GM19372 (cell line): ENCODE results near the gene CLDN1.
"Not testable (repeated sequence)": the region's sequence is repeated elsewhere in the genome, so short reads cannot be mapped to it uniquely, and the experiment has no call there.

Source experiments
- ATAC-seq: cut with Tn5 transposase; IDR thresholded peaks from one replicate; pipeline ENCODE4 v1.9.1; 2021; ENCODE audit warnings: mild to moderate bottlenecking, low read depth, moderate library complexity; ENCODE audit not compliant: unreplicated experiment

CLDN1 gene

GRCh38 chr3:190301591-190301990 lies 20.7 kb downstream of the CLDN1 start:
- ATAC-seq, result no peak

DNA sequence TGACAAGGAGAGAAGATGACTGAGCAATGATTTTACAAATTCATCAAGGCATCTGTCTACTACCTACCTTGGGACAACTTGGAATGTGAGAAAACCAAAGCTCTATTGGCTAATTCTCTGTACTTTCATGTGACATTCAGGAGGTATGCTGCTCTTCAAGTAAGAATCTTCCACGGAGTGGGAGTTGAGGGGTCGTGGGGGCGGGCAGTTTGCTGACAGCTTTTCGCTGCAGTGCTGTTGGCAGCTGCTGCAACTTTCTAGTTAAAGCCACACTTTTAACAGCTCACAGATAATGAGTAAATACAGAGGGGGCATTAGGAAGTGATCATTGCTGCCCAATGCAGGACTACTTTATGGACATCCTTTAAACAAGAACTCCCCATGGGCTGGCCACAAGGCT lies 22.3 kb downstream of the CLDN1 start:
- no peak for ATAC-seq

DNA sequence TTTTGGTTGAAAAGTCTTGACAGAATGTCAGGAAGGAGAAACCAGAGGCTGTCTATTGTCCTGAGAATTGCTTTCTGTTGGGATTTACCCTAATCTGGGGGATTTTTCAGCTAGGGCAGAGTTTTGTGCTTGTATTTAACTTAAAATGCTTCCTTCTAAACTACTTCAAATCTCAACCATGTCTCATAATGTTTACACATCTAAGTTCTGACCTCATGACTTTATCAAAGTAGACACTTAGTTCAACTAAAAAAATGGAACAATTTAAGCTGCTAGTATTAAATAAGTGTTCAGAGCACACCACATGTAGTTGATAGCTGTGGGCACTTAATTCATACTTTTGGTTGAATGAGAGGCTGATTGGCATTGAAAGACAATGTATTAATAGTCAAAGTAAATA lies 28.2 kb downstream of the CLDN1 start:
- ATAC-seq, result no peak

GRCh38 chr3:190293621-190294020 lies 28.6 kb downstream of the CLDN1 start:
- no peak for ATAC-seq

DNA sequence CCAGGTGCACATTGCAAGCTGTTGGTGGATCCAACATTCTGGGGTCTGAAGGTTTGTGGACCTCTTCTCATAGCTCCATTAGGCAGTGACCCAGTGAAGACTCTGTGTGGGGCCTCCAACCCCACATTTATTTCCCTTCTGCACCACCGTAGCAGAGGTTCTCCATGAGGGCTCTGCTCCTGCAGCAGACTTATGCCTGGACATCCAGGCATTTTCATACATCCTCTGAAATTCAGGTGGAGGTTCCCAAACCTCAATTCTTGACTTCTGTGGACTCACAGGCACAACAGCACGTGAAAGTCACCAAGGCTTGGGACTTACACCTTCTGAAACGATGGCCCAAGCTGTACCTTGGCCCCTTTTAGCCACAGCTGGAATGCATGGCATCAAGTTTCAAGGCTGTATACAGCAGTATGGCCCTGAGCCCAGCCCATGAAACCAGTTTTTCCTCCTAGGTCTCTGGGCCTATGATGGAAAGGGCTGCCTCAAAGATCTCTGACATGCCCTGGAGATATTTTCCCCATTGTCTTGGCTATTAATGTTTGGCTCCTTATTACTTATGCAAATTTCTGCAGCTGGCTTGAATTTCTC lies 30.2 kb downstream of the CLDN1 start:
- ATAC-seq, result no peak

- ATAC-seq, result no peak
Measured at GRCh38 chr3:190289989-190290388, 32.3 kb downstream of the CLDN1 start.

DNA sequence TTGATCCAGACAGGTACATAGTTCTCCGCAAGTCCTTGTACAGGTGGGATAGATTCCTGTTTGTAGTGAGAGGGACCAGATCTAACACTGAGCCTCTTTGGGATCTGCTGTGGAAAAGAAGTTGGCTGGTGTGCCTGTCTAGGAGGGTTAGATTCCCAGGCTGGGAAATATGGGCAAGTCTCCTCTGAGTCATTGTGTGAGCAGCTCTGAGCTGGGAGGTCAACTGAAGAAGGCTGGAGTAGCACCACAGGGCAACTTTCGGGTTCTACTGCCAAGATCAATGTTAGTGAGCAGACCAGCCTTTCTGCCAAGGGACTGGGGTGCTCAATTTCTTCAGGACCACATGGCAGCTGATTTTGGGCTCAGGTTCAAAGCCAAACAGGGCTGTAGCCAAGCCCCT lies 33.4 kb downstream of the CLDN1 start:
- no peak for ATAC-seq

- ATAC-seq, result no peak
Measured at GRCh38 chr3:190286014-190286413, 36.2 kb downstream of the CLDN1 start.

GRCh38 chr3:190281308-190282051 lies 40.8 kb downstream of the CLDN1 start:
- ATAC-seq, result no peak

GRCh38 chr3:190279690-190280089 lies 42.6 kb downstream of the CLDN1 start:
- no peak for ATAC-seq

DNA sequence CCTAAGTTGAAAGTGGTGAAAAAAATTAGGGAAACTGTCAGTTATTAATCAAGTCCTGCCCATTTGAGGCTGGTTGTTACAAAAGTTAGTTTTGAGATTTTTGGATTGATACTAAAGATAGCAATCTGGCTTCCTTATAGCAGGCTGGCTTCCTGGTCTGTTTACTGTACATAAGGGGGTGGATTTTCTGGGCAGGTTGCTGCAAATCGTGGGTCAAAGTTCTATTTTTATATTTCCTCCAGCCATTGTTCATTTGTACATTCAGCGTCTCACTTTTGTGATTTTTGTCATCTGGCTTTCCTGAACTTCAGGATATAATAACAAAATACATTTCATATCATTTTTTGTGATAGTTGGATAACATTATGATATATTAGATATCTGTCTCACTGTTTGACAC lies 49.5 kb downstream of the CLDN1 start:
- no peak for ATAC-seq

- ATAC-seq, result no peak
Measured at GRCh38 chr3:190269101-190269500, 53.1 kb downstream of the CLDN1 start.

DNA sequence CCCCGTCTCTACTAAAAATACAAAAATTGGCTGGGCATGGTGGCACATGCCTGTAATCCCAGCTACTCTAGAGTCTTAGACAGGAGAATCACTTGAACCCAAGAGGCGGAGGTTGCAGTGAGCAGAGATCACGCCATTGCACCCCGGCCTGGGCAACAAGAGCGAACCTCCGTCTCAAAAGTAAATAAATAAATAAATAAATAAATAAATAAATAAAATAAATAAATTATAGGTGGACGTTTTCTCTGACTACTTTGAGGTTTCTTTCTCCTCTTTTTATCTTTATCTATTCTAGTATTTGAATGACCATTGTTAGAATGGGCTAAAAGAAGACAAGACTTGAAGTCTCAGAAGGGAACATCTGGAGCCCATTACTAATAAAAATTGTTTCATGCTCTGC lies 54.8 kb downstream of the CLDN1 start:
- ATAC-seq, result not testable (repeated sequence)

DNA sequence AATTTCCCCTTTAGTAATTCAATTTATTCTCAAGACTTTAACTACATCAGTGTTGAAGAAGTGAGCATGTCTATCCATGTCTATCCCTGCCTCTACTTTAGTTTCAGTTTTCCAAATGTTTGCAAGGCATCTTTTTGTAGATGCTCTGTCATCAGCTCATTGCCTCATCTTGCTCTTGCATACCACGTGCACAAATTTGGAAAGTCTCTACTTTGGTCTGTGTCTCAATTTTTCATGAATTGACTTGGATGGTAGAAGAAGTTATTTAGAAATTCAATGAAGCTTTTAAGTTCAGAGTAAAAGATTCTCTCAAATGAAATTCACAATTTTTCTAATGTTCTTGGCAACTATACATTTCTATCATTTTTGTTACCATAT lies 55.3 kb downstream of the CLDN1 start:
- ATAC-seq, result no peak

- no peak for ATAC-seq
Measured at GRCh38 chr3:190266265-190266912, 55.9 kb downstream of the CLDN1 start.

DNA sequence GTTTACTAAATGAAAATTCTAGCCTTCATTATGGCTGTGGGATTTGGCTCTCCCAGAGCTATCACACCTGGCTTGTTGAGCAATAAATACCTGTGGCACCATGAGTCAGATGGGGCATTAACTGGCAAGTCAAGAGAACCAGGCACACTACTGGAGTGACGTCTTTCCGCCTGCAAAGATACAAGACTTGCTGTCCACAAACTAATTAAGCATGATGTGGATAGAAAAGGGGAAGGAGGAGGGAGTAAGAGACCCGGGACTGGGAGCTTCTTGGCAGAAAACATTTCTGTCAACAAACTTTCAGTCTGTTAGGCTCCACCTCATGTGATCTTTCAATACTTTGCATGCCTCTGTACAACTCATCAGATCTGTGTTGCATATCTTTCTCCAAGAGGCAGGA lies 56.5 kb downstream of the CLDN1 start:
- ATAC-seq, result no peak

GRCh38 chr3:190265126-190265525 lies 57.1 kb downstream of the CLDN1 start:
- no peak for ATAC-seq

DNA sequence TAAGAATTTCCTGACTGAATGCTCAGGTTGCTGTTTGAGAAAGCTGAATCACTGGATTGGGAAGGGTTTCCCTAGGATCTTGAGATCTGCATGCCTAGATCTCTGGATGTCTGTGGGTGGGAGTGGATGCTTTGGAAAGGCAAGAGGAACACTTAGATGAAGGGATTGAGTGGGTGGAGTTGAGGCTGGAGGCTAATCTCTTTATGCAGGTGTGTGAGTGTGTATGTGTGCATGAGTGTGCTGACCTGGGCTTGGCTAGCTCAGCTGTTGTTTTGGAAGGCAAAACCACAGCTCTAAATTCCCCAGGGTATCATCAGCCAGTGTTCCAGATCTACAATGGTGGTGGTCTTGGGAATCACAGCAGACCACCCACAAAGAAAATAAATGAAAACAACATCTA lies 60.5 kb downstream of the CLDN1 start:
- ATAC-seq, result no peak

DNA sequence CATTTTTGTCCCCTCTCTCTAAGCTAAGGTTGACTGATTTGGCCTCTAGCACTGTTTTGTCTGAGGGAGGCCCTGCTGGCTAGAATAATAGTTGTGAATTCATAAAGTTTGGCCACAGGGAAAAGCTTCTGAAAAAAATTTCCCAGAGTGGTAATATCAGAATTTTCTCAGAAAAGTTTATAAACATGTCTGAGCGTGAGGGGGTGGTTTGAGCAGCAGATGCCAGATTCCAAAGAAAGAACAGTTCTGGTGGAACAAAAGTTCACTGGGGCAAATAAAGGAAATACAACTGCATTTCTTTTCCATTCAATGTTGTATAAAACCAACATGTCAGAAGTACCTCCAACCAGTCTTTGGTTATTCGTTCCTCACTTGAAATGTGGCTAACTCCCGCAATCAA lies 61.2 kb downstream of the CLDN1 start:
- no peak for ATAC-seq

- ATAC-seq, result no peak
Measured at GRCh38 chr3:190260301-190260700, 61.9 kb downstream of the CLDN1 start.

DNA sequence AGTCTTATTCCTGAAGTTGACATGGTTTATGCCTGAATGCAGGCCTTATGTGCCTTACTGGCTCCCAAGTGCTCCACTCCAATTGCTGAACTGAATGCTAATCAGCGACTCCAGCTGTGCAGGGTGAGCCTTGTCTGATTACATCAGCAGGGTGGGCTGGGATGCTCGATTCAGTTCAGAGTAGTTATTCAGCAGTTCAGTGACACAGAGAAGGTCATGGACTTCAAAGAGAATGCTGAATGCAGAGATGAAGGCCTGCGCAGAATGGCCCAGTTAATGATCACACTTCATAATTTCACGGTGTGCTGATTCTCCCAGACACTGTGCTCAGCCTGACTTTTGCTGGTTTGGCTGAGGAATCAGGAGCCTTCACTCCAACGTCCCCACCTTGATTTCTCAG lies 63.6 kb downstream of the CLDN1 start:
- ATAC-seq, result no peak
